ENCODE results near the gene TBC1D25.

The TBC1D25 gene

DNA sequence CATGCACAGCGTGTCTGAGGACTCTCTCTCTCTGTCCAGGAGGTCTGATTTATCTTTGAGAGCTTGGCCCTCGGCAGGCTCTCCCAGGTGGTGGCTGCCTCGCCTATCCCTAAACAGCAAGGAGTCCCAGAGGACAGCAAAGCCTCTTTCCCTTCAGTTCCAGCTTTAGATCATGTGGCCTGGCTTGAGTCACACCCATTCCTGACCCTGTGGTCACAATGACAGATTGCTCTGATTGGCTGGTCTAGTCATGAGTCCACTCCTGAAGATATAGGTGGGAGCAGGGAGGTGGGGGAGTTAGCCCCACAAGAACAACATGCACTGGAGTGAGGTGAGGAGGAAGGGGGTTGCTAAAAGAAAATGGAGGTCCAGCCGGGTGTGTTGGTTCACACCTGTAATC is 42.9 kb upstream of the TBC1D25 start:
- no peak for TF ChIP-seq CTCF (IDR thresholded peaks at IDR 0.05; ENCODE audit: extremely low read depth, insufficient read depth, missing control alignments)
- in situ Hi-C loops (cut with MboI; ENCODE audit: low pct_unique_long_range_greater_than_20kb, low sequenced_read_pairs, unreplicated experiment) = loop anchor here (25.0 kb wide), 1 partner anchor 409 kb away; no protein-coding TSS in a partner anchor
- DNase-seq (ENCODE audit: low spot score) = no peak

- DNase-seq (ENCODE audit: low spot score) = no peak
- no peak for TF ChIP-seq CTCF (IDR thresholded peaks at IDR 0.05; ENCODE audit: extremely low read depth, insufficient read depth, missing control alignments)
- in situ Hi-C loops (cut with MboI; ENCODE audit: low pct_unique_long_range_greater_than_20kb, low sequenced_read_pairs, unreplicated experiment) = loop anchor here (25.0 kb wide), 1 partner anchor 411 kb away; no protein-coding TSS in a partner anchor
Measured at GRCh38 chrX:48497871-48498270, 41.6 kb upstream of the TBC1D25 start.

DNA sequence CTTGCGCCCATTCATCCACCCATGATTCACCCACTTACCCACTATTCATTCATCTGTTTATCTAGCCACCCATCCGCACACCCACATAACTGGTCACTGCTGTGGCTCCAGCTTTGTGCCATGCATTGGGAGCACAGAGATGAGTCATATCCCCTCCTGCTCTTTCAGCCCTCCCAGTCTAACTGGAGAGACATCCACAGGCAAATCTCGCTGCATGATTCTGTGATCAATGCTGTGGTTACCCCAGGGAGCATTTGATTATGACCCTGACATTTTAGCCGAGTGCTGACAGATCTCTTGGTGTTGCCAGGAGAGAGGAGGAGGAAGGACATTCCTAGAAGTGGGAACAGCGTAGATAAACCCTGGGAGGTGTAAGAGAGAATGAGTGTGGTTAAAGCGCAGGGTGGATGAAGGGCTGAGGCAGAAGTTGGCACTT is 41.1 kb upstream of the TBC1D25 start:
- in situ Hi-C loops (cut with MboI; ENCODE audit: low pct_unique_long_range_greater_than_20kb, low sequenced_read_pairs, unreplicated experiment) = loop anchor here (25.0 kb wide), 1 partner anchor 411 kb away; no protein-coding TSS in a partner anchor
- no peak for TF ChIP-seq CTCF (IDR thresholded peaks at IDR 0.05; ENCODE audit: extremely low read depth, insufficient read depth, missing control alignments)
- no peak for DNase-seq (ENCODE audit: low spot score)

- TF ChIP-seq CTCF (IDR thresholded peaks at IDR 0.05; ENCODE audit: extremely low read depth, insufficient read depth, missing control alignments) = no peak
- DNase-seq (ENCODE audit: low spot score) = no peak
- in situ Hi-C loops (cut with MboI; ENCODE audit: low pct_unique_long_range_greater_than_20kb, low sequenced_read_pairs, unreplicated experiment) = no loop called here
Measured at GRCh38 chrX:48504261-48504660, 35.3 kb upstream of the TBC1D25 start.

- in situ Hi-C loops (cut with MboI; ENCODE audit: low pct_unique_long_range_greater_than_20kb, low sequenced_read_pairs, unreplicated experiment) = no loop called here
- TF ChIP-seq CTCF (IDR thresholded peaks at IDR 0.05; ENCODE audit: extremely low read depth, insufficient read depth, missing control alignments) = no peak
- DNase-seq (ENCODE audit: low spot score) = no peak
Measured at GRCh38 chrX:48505481-48505880, 34.0 kb upstream of the TBC1D25 start.

GRCh38 chrX:48507246-48507645 is 32.3 kb upstream of the TBC1D25 start:
- in situ Hi-C loops (cut with MboI; ENCODE audit: low pct_unique_long_range_greater_than_20kb, low sequenced_read_pairs, unreplicated experiment) = no loop called here
- TF ChIP-seq CTCF (IDR thresholded peaks at IDR 0.05; ENCODE audit: extremely low read depth, insufficient read depth, missing control alignments) = no peak
- no peak for DNase-seq (ENCODE audit: low spot score)
